Myocyte (in vitro differentiated cells): ENCODE measurements around the gene CERS1. TPM values are rescaled to one million over a fixed set of nuclear protein-coding genes. Genes with fewer than 3 reads are reported as not detected.

Experiments
- DNase-seq: peaks from one replicate; pipeline ENCODE4 v3.0.0-alpha.2; 2012; ENCODE audit warnings: low read depth
- total RNA-seq: library from RNA; depleted of rRNA; stranded (reverse); fragments of >200 nt; gene quantifications from 2 replicates; pipeline ENCODE4 v1.2.3, GENCODE V29; 2014

CERS1 gene
- total RNA-seq, 1 donor from 2014 or later, result 30.6 TPM

GRCh38 chr19:18858906-18859646 lies 36.9 kb downstream of the CERS1 start:
- no peak for DNase-seq

DNA sequence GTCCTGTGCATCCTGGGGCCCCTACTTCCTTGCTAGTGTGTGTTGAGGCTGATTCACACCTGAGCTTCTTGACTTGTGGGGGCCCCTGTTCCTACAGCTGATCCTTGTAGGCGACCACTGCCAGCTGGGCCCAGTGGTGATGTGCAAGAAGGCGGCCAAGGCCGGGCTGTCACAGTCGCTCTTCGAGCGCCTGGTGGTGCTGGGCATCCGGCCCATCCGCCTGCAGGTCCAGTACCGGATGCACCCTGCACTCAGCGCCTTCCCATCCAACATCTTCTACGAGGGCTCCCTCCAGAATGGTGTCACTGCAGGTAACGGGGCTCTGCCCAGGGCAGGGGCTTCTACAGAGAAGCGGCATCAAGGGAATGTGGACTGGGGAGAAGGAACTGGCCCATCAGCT lies 38.7 kb downstream of the CERS1 start:
- no peak for DNase-seq

- DNase-seq, result peak; percentile 42
Measured at GRCh38 chr19:18856385-18857126, 39.4 kb downstream of the CERS1 start.

GRCh38 chr19:18855647-18856384 lies 40.1 kb downstream of the CERS1 start:
- DNase-seq, result no peak

DNA sequence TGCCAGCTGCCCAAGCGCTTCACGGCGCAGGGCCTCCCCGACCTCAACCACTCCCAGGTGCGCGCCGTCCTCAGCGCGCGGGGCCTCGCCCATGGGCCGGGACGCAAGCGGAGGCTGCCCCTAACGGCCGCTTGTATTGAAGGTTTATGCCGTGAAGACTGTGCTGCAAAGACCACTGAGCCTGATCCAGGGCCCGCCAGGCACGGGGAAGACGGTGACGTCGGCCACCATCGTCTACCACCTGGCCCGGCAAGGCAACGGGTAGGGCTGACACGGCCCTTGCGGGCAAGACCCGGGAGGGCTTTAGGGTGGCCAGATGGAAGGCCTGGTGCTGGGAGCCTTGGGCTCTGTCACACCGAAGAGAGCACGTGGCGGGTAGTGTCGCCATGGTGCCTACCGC lies 41.0 kb downstream of the CERS1 start:
- no peak for DNase-seq

GRCh38 chr19:18853755-18854427 lies 42.1 kb downstream of the CERS1 start:
- DNase-seq, result peak; percentile 88

- DNase-seq, result peak; percentile 74
Measured at GRCh38 chr19:18852648-18853047, 43.3 kb downstream of the CERS1 start.

DNA sequence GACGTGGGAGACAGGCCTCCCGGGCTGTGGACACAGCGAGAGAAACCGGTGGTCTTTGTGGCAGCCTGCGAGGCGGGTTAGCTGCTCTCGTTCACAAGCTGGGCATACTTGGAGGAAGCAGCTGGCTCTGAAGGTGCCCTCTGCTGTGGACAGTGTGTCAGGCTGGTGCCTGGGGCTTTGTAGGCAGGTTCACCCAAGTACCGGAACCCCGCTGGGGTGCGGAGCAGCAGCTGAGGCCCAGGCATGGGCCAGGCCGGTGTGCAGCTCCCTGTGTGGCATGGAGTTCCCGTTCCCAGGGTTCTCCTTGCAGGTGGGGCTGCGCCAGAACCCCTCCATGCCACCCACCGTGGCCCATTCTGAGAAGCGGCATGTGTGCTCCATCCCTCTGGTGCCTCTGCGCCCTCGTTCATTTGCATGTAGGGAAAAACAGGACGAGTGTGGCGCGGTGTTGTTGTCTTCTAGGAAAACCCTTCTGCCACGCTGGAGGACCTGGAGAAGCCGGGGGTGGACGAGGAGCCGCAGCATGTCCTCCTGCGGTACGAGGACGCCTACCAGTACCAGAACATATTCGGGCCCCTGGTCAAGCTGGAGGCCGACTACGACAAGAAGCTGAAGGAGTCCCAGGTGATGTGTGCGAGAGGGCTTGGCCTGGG lies 44.2 kb downstream of the CERS1 start:
- DNase-seq, result peak; percentile 37

DNA sequence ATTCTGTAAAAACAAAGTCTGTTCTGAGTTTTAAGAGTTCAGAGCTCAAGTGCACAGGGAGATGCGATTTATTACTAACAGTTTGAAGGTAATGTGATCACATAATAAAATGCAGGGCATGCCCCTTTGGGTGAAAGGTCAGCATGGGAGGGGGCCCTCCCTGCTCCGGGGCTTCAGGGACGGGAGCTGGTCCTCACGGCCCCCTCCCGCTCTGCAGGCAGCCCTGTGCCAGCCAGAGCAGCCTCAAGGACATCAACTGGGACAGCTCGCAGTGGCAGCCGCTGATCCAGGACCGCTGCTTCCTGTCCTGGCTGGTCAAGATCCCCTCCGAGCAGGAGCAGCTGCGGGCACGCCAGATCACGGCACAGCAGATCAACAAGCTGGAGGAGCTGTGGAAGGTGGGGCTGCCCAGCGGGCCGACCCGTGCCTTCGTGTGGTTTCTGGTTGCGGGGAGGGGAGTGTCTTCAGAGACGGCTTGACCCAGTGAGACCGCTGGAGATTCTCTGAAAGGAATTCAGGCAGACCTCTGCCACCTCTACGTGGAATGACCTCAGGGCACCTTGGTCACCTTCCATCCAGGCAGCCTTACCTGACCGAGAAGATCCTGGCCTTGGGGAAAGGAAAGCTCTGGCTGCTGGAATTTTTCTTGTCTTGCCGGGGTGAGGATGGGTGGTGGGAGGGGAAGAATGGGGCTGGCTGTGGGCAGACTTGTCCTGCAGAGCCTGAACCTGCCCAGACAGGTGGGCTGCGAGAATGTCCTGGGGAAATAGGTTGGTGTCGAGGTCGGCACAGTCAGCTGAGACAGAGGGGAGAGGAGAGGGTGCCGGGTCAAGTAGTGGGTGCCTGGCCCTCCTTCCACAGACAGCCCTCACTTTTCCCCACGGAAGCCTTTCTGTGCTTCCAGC lies 45.2 kb downstream of the CERS1 start:
- DNase-seq, result no peak

GRCh38 chr19:18849838-18850400 lies 46.0 kb downstream of the CERS1 start:
- no peak for DNase-seq

GRCh38 chr19:18848878-18849661 lies 46.9 kb downstream of the CERS1 start:
- DNase-seq, result no peak

- DNase-seq, result no peak
Measured at GRCh38 chr19:18847549-18848463, 48.2 kb downstream of the CERS1 start.

GRCh38 chr19:18846862-18847548 lies 49.0 kb downstream of the CERS1 start:
- peak; percentile 78 for DNase-seq

DNA sequence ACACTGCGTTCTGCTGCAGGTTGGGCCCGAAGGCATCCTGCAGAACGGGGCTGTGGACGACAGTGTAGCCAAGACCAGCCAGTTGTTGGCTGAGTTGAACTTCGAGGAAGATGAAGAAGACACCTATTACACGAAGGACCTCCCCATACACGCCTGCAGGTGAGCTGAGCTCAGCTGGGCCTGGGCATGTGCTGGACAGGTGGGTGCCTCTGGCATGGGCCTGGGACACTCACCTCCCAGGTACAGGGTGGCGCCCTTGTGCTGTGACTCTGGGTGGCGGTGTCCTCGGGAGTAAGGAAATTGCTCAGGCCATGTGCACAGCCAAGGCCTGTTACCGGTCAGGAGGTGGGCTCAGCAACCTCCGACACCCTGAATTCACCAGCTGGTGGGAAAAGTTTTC lies 50.0 kb downstream of the CERS1 start:
- no peak for DNase-seq

GRCh38 chr19:18844806-18845329 lies 51.1 kb downstream of the CERS1 start:
- no peak for DNase-seq

- no peak for DNase-seq
Measured at GRCh38 chr19:18843960-18844359, 52.0 kb downstream of the CERS1 start.

- no peak for DNase-seq
Measured at GRCh38 chr19:18842166-18842565, 53.8 kb downstream of the CERS1 start.
